ENCODE data around the gene XPOT. TPM values are rescaled to one million over a fixed set of nuclear protein-coding genes. Genes with fewer than 3 reads are reported as not detected.
A peak's percentile ranks its signal among the peaks of the same experiment; 100 is the strongest.

XPOT gene
- total RNA-seq, 6 experiments from 2014 or later: 78.1 to 97.9 (median 84.7) TPM

DNA sequence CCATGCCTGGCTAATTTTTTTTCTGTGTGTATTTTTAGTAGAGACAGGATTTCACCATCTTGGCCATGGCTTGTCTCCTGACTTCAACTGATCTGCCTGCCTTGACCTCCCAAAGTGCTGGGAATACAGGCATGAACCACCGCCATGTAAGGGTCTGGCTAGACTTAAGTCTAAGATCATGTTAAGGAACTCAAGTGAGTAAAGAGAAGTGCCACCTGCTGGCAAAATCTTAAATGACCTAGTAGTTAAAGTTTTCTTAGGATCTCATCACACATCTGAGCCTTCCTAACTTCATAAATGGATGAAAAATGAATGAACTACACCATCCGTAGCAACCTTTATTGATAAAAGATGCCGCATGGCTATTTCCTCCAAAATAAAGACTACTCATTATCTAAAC is 12.0 kb upstream of the XPOT start:
- DNase-seq: peak; percentile 13
- TF ChIP-seq, protein P1, sequence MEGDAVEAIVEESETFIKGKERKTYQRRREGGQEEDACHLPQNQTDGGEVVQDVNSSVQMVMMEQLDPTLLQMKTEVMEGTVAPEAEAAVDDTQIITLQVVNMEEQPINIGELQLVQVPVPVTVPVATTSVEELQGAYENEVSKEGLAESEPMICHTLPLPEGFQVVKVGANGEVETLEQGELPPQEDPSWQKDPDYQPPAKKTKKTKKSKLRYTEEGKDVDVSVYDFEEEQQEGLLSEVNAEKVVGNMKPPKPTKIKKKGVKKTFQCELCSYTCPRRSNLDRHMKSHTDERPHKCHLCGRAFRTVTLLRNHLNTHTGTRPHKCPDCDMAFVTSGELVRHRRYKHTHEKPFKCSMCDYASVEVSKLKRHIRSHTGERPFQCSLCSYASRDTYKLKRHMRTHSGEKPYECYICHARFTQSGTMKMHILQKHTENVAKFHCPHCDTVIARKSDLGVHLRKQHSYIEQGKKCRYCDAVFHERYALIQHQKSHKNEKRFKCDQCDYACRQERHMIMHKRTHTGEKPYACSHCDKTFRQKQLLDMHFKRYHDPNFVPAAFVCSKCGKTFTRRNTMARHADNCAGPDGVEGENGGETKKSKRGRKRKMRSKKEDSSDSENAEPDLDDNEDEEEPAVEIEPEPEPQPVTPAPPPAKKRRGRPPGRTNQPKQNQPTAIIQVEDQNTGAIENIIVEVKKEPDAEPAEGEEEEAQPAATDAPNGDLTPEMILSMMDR (IDR thresholded peaks at IDR 0.05): peak; percentile 76
- H3K36me3 Mint-ChIP-seq (ENCODE audit: low read depth): no peaks in the 10 kb centered on the region
- no peaks in the 10 kb centered on the region for H3K9me3 Mint-ChIP-seq
- no peak overlapping the region for H3K4me3 Mint-ChIP-seq
- H3K4me1 Mint-ChIP-seq (ENCODE audit: low read depth): peaks cover 16% of the 10 kb centered on the region
- no peak overlapping the region for H3K27ac Mint-ChIP-seq
- H3K27me3 Mint-ChIP-seq (ENCODE audit: insufficient read depth): peaks cover 2% of the 10 kb centered on the region

DNA sequence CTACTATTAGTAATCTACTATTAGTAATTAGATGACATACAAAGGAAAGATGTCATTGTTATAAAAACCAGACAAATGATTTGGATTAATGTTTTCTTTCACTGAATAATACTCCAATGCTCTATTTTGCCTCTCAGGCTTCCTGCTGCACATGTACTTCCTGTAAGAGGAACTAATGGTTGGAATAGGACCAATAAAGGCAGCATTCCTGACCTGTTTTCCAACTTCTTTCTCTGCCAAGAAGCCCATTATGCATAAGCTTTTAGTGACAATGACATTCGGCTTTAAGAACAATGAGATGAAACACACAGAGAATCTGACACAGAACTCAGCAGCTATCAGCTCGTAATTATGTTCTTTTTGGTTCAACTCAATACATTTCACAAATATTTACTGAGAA is 8.5 kb upstream of the XPOT start:
- Mint-ChIP-seq H3K4me3 (no peak overlapping the region), H3K36me3 (ENCODE audit: low read depth) (no peaks in the 10 kb centered on the region), H3K27ac (no peak overlapping the region), H3K9me3 (no peaks in the 10 kb centered on the region), H3K4me1 (ENCODE audit: low read depth) (peaks cover 21% of the 10 kb centered on the region), H3K27me3 (ENCODE audit: insufficient read depth) (peaks cover 3% of the 10 kb centered on the region)
- DNase-seq: no peak
- TF ChIP-seq, protein P1 (IDR thresholded peaks at IDR 0.05): no peak

DNA sequence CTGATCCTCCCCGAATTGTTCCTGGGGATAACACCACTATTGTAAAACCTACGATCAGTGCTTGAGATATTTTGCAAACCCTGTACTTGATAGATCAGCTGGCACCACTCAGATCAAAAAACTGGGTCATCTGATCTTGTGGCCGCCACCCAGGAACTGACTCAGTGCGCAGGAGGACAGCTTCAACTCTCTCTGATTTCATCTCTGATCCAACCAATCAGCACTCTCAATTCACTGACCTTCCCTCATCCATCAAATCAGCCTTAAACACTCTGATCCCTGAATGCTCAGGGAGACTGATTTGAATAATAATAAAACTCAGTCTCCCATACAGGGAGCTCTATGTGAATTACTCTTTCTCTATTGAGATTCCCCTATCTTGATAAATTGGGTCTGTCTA is 4.2 kb upstream of the XPOT start:
- H3K4me1 Mint-ChIP-seq (ENCODE audit: low read depth): peaks cover 18% of the 10 kb centered on the region
- no peak for DNase-seq
- no peaks in the 10 kb centered on the region for H3K9me3 Mint-ChIP-seq
- no peak overlapping the region for H3K27ac Mint-ChIP-seq
- peaks cover 2% of the 10 kb centered on the region for H3K27me3 Mint-ChIP-seq (ENCODE audit: insufficient read depth)
- TF ChIP-seq, protein P1 (IDR thresholded peaks at IDR 0.05): no peak
- no peak overlapping the region for H3K4me3 Mint-ChIP-seq
- no peaks in the 10 kb centered on the region; the same call in 1 of the 2 replicates for H3K36me3 Mint-ChIP-seq (ENCODE audit: low read depth)

DNA sequence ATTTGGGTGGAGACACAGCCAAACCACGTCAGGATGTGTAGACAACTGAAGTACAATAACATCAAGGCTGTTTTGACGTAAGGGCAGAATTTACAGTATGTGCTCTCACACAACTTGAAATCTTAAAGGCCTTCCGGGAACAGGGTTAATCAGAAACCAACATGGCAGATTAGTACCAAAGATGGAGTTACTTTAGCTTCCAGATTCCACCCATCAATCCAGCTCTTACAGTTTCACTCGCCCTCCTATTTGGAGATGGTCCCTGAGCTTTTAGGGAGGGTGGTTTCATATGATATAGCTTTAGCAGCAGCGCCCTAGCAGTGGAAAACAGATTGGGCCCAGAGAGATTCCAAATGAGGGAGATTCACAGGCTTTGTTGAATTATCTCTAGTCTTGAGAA is 2.0 kb upstream of the XPOT start:
- Mint-ChIP-seq H3K9me3 (no peaks in the 10 kb centered on the region), H3K36me3 (ENCODE audit: low read depth) (no peaks in the 10 kb centered on the region; the same call in 1 of the 2 replicates), H3K27me3 (ENCODE audit: insufficient read depth) (peaks cover 2% of the 10 kb centered on the region), H3K4me1 (ENCODE audit: low read depth) (peaks cover 27% of the 10 kb centered on the region), H3K27ac (no peak overlapping the region), H3K4me3 (no peak overlapping the region)
- DNase-seq: no peak
- TF ChIP-seq, protein P1 (IDR thresholded peaks at IDR 0.05): no peak

DNA sequence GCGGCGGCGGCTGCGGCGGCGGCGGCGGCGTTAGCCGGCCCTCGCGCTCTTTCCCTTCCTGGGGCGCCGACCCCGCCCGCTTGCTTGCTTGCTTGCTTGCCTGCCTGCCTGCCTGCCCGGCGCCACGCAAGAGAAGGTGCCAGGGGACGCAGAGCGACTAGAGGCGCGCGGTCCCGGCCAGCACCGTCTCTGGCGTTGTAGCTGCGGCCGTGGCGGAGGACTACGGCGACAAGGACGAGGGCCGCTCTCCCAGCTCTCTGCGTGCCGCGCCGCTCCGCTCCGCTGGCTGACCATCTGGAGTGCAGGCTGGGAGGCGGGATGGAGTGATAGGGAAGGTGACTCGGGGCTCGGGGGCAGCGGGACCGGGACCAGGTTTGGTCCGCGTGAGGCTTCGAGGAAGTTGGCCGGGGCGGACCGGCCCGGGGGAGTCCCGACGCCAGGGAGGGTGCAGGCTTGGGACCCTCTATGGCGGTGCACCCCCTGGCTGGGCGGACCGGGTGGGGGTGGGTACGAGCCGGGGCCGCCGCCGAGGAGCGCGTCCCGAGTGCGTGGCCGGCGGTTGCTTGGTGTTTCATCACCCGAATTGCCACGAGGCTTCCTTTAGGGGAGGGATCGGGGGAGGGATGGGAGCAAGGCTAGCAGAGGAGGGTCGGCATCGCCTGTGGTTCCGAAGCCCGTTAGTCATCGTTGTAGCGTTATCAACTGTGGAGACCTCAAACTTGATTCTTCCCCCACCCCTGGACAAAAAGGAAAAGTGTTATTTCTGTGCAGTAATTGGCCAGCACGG is 471 bp downstream of the XPOT start:
- H3K4me1 Mint-ChIP-seq (ENCODE audit: low read depth): peaks cover 45% of the 10 kb centered on the region
- TF ChIP-seq, protein P1 (IDR thresholded peaks at IDR 0.05): no peak

More for the DNA sequence above, 471 bp downstream of the XPOT start:
- H3K9me3 Mint-ChIP-seq: no peaks in the 10 kb centered on the region
- no peaks in the 10 kb centered on the region; the same call in 1 of the 2 replicates for H3K36me3 Mint-ChIP-seq (ENCODE audit: low read depth)
- peak; percentile 58 for DNase-seq
- peak overlapping the region; percentile 98 for H3K4me3 Mint-ChIP-seq
- H3K27me3 Mint-ChIP-seq (ENCODE audit: insufficient read depth): no peaks in the 10 kb centered on the region; the same call in 1 of the 2 replicates
- peak overlapping the region; percentile 99 for H3K27ac Mint-ChIP-seq
